GM19351 (cell line): ENCODE measurements around the gene TSPEAR.

Source experiments
- ATAC-seq: cut with Tn5 transposase; IDR thresholded peaks from one replicate; pipeline ENCODE4 v1.9.1; 2021; ENCODE audit warnings: mild to moderate bottlenecking, moderate library complexity; ENCODE audit not compliant: unreplicated experiment

Gene TSPEAR

GRCh38 chr21:44711327-44712202 is at the start of gene TSPEAR:
Gene TSPEAR (minus strand): TSS chr21:44711572. CDS start chr21:44711514, 58 bp downstream.
- no peak for ATAC-seq

- ATAC-seq = no peak
Measured at GRCh38 chr21:44760376-44760775, 49.0 kb upstream of the TSPEAR start.

DNA sequence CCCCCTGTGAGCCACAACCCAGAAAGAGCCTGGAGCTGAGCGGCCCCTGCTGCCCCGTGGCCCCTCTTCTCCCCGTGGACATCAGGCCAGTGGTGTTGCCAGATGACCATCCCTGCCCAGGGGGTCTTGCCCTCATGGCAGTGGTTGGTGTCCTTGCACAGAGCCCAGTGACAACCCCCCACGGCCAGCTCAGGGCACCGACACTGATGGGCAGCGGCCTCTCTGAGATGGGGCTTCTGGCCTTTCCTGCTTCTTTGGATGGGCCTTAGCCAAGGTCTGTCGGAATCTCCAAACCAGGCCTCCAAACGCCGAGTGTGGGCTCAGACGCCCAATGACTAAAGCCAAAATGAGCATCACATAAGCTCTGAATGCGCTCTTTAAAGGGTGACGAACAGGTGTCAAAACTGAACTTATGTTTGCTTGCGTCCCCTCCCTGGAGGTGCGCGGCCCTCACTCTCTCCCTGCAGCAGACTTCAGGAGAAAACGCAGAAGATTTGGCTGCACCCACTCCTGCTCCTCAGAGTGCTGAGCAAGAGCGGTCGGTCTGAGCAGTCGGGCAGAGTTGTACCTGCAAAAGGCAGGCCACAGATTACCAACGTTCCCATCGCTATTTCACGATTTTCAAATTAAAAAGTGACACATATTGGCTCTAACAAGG is 48.4 kb upstream of the TSPEAR start:
- no peak for ATAC-seq

GRCh38 chr21:44758781-44759627 is 47.6 kb upstream of the TSPEAR start:
- no peak for ATAC-seq

DNA sequence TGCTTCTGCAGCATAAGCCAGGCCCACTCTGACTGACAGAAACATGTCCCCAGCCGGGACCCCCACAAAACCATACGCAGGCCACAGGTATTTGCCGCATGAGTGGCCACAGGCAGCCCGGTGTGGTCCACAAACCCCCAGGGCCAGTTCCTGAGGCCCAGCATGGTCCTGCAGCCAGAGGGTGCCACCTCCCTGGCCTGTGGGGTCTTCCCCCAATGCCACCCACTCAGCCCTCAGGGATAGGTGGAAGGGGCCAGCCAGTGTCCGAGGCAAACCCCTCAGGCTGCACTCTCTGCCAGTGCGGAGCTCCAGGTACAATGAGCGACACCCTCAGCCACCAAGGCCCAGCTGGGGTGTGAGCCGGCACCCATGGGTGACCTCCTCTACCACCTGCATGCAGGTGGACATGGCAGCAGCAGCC is 46.8 kb upstream of the TSPEAR start:
- no peak for ATAC-seq

- ATAC-seq = no peak
Measured at GRCh38 chr21:44757731-44758130, 46.4 kb upstream of the TSPEAR start.

DNA sequence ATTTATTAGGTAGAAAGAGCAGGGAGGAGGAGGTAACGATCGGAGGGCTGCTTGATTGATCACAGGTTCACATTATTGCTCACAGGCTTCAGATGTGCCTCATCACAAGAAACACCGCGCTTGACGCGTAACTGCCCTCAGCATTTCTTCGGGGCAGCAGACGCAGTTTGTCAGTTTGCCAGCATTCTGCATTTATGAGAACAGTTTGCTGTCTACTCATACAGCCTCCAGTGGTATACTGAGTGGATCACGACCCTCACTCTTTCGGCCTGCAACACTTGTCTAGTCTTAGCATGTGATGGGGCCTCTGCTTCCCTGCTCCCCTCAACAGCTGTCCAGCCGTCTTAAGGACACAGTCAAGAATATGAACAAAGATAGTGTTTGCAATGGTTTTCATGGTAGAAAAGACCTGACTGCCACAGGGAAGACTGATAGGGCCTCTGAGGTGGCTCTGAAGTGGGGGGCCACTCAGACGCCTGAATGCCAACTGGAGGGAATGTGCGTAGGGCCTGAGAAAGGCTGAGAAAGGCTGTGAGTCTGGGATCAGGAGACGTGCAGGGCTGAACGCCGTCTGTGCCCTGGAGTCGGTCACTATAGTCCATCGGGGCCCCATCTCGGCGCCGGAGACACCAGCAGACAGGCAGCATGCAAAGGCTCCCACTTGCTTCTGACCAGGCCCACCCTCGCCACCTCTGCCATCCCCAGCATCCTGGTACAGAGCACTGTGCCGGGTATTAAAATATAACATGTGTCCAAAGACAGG is 45.2 kb upstream of the TSPEAR start:
- ATAC-seq = no peak

GRCh38 chr21:44755227-44755626 is 43.9 kb upstream of the TSPEAR start:
- no peak for ATAC-seq

DNA sequence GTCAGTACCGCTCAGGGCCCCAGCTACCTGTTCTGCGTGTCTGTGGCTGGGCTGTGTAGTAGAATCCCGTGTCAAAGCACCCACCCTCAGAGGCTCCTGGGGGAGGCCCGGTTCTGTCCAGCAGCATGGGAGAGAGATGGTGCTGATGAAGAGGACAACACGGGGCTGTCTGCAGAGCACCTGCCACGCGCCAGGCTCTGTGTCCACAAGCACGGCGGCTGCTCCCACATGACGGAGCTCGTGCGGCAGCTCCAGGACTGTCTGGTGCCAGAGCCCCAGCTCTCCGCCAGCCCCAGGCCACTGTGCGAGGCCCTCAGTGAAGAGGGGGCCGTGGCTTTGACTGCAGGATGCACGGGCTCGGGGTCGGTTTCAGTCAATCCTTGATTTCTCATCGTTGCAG is 42.0 kb upstream of the TSPEAR start:
- ATAC-seq = no peak

DNA sequence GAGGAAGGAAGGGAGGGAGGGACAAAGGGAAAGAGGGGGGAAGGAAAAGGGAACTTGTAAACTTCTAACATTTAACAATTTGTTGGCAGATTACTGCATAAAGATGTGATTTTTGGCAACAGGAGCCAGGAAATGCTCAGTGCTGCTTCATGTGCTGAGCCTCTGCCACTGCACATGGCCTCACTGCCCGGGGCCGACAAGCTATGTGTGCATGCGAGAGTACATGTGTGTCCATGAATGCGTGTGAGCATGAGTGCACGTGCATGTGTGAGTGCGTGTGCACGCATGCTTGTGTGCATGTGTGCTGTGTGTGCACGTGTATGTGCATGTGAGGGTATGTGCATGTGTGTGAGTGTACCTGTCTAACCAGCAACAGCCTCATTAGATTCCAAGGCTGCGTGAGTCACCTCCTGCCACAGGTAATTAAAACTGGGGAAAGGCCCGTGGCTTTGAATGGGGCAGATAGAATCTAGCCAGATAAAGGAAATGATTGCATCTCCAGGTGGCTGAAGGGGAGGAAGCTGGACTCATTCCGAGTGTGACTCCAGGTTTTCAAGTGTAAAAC is 41.4 kb upstream of the TSPEAR start:
- ATAC-seq = no peak

GRCh38 chr21:44751799-44752636 is 40.6 kb upstream of the TSPEAR start:
- ATAC-seq = no peak

DNA sequence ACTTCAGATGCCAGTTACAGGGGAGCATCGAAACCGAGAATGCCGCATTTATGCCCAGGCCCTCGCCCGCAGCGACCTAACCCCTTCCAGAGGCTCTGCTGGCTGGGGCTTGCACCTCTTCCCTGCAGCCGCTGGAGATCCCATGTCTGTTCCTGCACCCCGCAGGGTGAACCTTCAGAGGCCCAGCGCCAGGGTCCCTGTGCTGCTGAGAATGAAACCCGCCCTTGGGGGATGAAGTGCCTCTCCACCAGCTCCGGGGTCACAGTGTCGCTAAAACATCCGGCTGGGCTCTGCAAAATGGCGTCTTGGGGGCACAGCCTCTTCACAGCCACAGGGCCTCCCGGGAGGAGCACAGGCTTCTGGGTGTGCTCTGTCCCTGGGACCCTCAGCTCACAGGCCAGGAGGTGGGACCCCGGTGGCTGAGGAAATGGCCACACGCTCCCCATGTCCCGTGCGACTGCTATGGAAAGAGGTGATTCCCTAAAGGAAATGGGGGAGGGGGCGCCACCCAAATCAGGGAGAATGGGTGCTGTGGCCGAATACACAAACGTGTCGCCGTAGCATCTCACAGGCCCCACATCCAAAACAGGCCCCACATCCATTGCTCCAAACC is 39.9 kb upstream of the TSPEAR start:
- no peak for ATAC-seq

DNA sequence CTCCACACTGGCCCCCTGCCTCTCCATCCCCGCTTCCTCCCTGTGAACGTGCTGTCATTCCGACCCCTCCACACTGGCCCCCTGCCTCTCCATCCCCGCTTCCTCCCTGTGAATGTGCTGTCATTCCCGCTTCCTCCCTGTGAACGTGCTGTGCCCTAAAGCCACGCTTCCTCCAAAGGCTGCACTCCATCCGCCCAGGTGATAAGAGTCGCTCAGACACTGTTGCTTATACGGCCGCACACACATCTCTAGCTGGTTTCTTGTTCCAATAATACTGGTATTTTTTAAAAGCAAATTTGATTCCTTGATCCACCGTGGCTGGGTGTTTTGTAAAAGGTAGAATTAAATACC is 39.3 kb upstream of the TSPEAR start:
- ATAC-seq = no peak

GRCh38 chr21:44749759-44750674 is 38.6 kb upstream of the TSPEAR start:
- no peak for ATAC-seq

- no peak for ATAC-seq
Measured at GRCh38 chr21:44749116-44749758, 37.9 kb upstream of the TSPEAR start.

GRCh38 chr21:44748621-44749020 is 37.2 kb upstream of the TSPEAR start:
- ATAC-seq = no peak

DNA sequence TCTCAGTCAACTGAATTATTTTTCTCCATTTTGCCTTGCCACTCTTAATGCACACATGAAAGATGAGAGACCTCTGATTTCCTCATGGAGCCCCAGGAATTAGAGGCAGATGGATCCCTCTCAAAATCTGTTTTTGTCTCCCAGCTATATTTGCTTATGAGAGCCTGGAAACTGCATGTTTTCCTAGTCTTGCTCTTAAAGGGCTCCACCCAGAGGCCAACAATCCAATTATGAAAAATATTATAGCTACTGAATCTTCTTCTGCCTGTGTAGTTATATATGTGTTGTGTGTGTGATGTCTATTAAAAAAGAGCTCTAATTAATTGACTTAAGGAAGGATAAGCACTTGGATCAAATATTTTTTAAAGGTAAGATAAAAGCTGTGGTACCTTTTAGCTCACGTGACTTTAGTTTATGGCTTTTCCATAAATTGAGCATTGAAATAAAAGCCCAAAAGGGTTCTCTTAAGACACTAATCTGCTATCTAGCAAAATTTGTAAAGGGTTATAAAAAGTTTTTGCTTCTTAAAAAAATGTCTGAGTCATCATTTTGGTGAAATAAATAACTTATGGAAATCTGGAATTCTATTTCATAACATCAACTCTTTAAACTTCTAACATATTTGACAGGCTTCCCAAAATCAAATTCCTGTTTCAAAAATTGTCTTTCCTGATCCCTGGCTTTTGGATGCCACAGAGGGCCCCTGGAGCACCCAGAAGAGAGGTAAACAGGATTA is 31.2 kb upstream of the TSPEAR start:
- ATAC-seq = no peak
